Measurements from ENCODE around the gene GALNT10.

GRCh38 chr5:154364771-154365170 is 174.2 kb downstream of the GALNT10 start:
- no peak for TF ChIP-seq EZH2 (IDR thresholded peaks at IDR 0.05)
- no peak for TF ChIP-seq FOXP2 (optimal IDR thresholded peaks at IDR 0.05; ENCODE audit: control extremely low read depth, extremely low read length, insufficient read depth)
- TF ChIP-seq POLR2AphosphoS5 (IDR thresholded peaks at IDR 0.05; ENCODE audit: borderline replicate concordance, low read depth, low read length), result no peak

Data from SK-N-MC (cell line).